HEK293 (cell line): ENCODE results near the gene SHMT2.

Source experiments
- CTCF ChIA-PET: fragments of 350-600 bp; formaldehyde crosslinking; extraction: SDS; loops from one replicate; lab custom pipeline; 2021; ENCODE audit warnings: antibody characterized with exemption; lab: Yijun Ruan, JAX
- POLR2A ChIA-PET: fragments of 300-600 bp; formaldehyde crosslinking; extraction: SDS; loops from one replicate; lab custom pipeline; 2020; ENCODE audit warnings: antibody characterized with exemption, inconsistent platforms; lab: Yijun Ruan, JAX
- H3K27ac ChIP-seq: fragments of 200-500 bp; sonication (Bioruptor generic); 2 replicates; pipeline ENCODE4 v1.5.1; 2014; ENCODE audit warnings: low read depth, low read length, control low read depth, inconsistent platforms; ENCODE audit errors: extremely low read depth
- H3K36me3 ChIP-seq, 2 experiments: fragments of 200-500 bp in 1 of 2; sonication (Bioruptor generic) in 1 of 2; 1 replicate in 1 of 2; 2 replicates in 1 of 2; pipeline ENCODE4 v1.5.1; 2014 to 2017; ENCODE audit warnings: inconsistent platforms in 2 of 2, low read length in 2 of 2; ENCODE audit not compliant: control insufficient read depth in 2 of 2, insufficient read depth in 1 of 2
- H3K4me1 ChIP-seq: fragments of 200-500 bp; sonication (Bioruptor generic); 2 replicates; pipeline ENCODE4 v1.5.1; 2014; ENCODE audit warnings: mild to moderate bottlenecking, low read length, inconsistent platforms; ENCODE audit not compliant: control insufficient read depth, insufficient read depth
- H3K4me3 ChIP-seq: 2 replicates; pipeline ENCODE4 v1.5.1; 2011; ENCODE audit warnings: low read depth, mild to moderate bottlenecking, control low read depth, low read length, moderate library complexity
- H3K9me3 ChIP-seq: fragments of 200-500 bp; sonication (Bioruptor generic); 2 replicates; pipeline ENCODE4 v1.5.1; 2014; ENCODE audit warnings: low read depth, low read length, inconsistent platforms; ENCODE audit not compliant: control insufficient read depth, insufficient read depth
- EGR2 ChIP-seq: fragments of 450-650 bp; formaldehyde crosslinking; IDR thresholded peaks from 2 replicates; pipeline ENCODE4 v1.5.1; 2016; ENCODE audit warnings: low read depth, missing biosample characterization, missing genetic modification characterization
- GLIS1 ChIP-seq: fragments of 450-650 bp; formaldehyde crosslinking; IDR thresholded peaks from 2 replicates; pipeline ENCODE4 v1.5.1; 2016; ENCODE audit warnings: missing biosample characterization, missing genetic modification characterization
- GLIS2 ChIP-seq: fragments of 450-650 bp; formaldehyde crosslinking; IDR thresholded peaks from 2 replicates; pipeline ENCODE4 v1.5.1; 2016; ENCODE audit warnings: missing biosample characterization, missing genetic modification characterization
- KLF17 ChIP-seq: fragments of 450-650 bp; formaldehyde crosslinking; IDR thresholded peaks from 2 replicates; pipeline ENCODE4 v1.5.1; 2016; ENCODE audit warnings: missing biosample characterization, missing genetic modification characterization
- PATZ1 ChIP-seq: fragments of 450-650 bp; formaldehyde crosslinking; IDR thresholded peaks from 2 replicates; pipeline ENCODE4 v1.5.1; 2016; ENCODE audit warnings: missing biosample characterization, missing genetic modification characterization
- SP7 ChIP-seq: fragments of 450-650 bp; formaldehyde crosslinking; IDR thresholded peaks from 2 replicates; pipeline ENCODE4 v1.5.1; 2016; ENCODE audit warnings: missing biosample characterization, missing genetic modification characterization
- ZBTB17 ChIP-seq: fragments of 450-650 bp; formaldehyde crosslinking; IDR thresholded peaks from 2 replicates; pipeline ENCODE4 v1.5.1; 2016; ENCODE audit warnings: missing biosample characterization, missing genetic modification characterization
- ZFHX2 ChIP-seq: fragments of 450-650 bp; formaldehyde crosslinking; conservative IDR thresholded peaks from 2 replicates; pipeline ENCODE4 v1.5.1; 2016; ENCODE audit warnings: missing biosample characterization, missing genetic modification characterization
- ZFP69B ChIP-seq: fragments of 450-650 bp; formaldehyde crosslinking; IDR thresholded peaks from 2 replicates; pipeline ENCODE4 v1.5.1; 2016; ENCODE audit warnings: missing biosample characterization, missing genetic modification characterization
- ZIC2 ChIP-seq: fragments of 450-650 bp; formaldehyde crosslinking; IDR thresholded peaks from 2 replicates; pipeline ENCODE4 v1.5.1; 2016; ENCODE audit warnings: missing biosample characterization, missing genetic modification characterization
- ZNF16 ChIP-seq: fragments of 450-650 bp; formaldehyde crosslinking; IDR thresholded peaks from 2 replicates; pipeline ENCODE4 v1.5.1; 2016; ENCODE audit warnings: low read depth, missing biosample characterization, missing genetic modification characterization
- ZNF202 ChIP-seq: fragments of 450-650 bp; formaldehyde crosslinking; IDR thresholded peaks from 2 replicates; pipeline ENCODE4 v1.5.1; 2016; ENCODE audit warnings: missing biosample characterization, missing genetic modification characterization, borderline replicate concordance
- ZNF302 ChIP-seq: fragments of 450-650 bp; formaldehyde crosslinking; IDR thresholded peaks from 2 replicates; pipeline ENCODE4 v1.5.1; 2016; ENCODE audit warnings: missing biosample characterization, missing genetic modification characterization, low read depth
- ZNF341 ChIP-seq: fragments of 450-650 bp; formaldehyde crosslinking; IDR thresholded peaks from 2 replicates; pipeline ENCODE4; 2016; ENCODE audit warnings: low read depth, missing biosample characterization, missing genetic modification characterization
- ZNF366 ChIP-seq: fragments of 450-650 bp; formaldehyde crosslinking; conservative IDR thresholded peaks from 2 replicates; pipeline ENCODE4 v1.5.1; 2016; ENCODE audit warnings: missing biosample characterization, missing genetic modification characterization
- ZNF398 ChIP-seq: fragments of 450-650 bp; formaldehyde crosslinking; IDR thresholded peaks from 2 replicates; pipeline ENCODE4 v1.5.1; 2017; ENCODE audit warnings: missing biosample characterization, missing genetic modification characterization
- ZNF549 ChIP-seq: fragments of 450-650 bp; IDR thresholded peaks from 2 replicates; pipeline ENCODE4 v1.5.1; 2018; ENCODE audit warnings: missing biosample characterization, missing genetic modification characterization, mild to moderate bottlenecking, inconsistent platforms, moderate library complexity
- ZNF561 ChIP-seq: fragments of 450-650 bp; IDR thresholded peaks from 2 replicates; pipeline ENCODE4 v1.5.1; 2018; ENCODE audit warnings: missing biosample characterization, missing genetic modification characterization, borderline replicate concordance
- ZNF623 ChIP-seq: fragments of 450-650 bp; formaldehyde crosslinking; IDR thresholded peaks from 2 replicates; pipeline ENCODE4 v1.5.1; 2016; ENCODE audit warnings: missing biosample characterization, missing genetic modification characterization
- ZNF660 ChIP-seq: fragments of 450-650 bp; IDR thresholded peaks from 2 replicates; pipeline ENCODE4 v1.5.1; 2018; ENCODE audit warnings: missing biosample characterization, mild to moderate bottlenecking, missing genetic modification characterization
- ZNF747 ChIP-seq: fragments of 450-650 bp; formaldehyde crosslinking; IDR thresholded peaks from 2 replicates; pipeline ENCODE4 v1.5.1; 2016; ENCODE audit warnings: missing biosample characterization, missing genetic modification characterization
- ZNF76 ChIP-seq: fragments of 450-650 bp; formaldehyde crosslinking; IDR thresholded peaks from 2 replicates; pipeline ENCODE4; 2016; ENCODE audit warnings: low read depth, missing biosample characterization, missing genetic modification characterization, borderline replicate concordance
- ZNF785 ChIP-seq: fragments of 450-650 bp; formaldehyde crosslinking; IDR thresholded peaks from 2 replicates; pipeline ENCODE4 v1.5.1; 2016; ENCODE audit warnings: missing biosample characterization, missing genetic modification characterization

SHMT2 gene

DNA sequence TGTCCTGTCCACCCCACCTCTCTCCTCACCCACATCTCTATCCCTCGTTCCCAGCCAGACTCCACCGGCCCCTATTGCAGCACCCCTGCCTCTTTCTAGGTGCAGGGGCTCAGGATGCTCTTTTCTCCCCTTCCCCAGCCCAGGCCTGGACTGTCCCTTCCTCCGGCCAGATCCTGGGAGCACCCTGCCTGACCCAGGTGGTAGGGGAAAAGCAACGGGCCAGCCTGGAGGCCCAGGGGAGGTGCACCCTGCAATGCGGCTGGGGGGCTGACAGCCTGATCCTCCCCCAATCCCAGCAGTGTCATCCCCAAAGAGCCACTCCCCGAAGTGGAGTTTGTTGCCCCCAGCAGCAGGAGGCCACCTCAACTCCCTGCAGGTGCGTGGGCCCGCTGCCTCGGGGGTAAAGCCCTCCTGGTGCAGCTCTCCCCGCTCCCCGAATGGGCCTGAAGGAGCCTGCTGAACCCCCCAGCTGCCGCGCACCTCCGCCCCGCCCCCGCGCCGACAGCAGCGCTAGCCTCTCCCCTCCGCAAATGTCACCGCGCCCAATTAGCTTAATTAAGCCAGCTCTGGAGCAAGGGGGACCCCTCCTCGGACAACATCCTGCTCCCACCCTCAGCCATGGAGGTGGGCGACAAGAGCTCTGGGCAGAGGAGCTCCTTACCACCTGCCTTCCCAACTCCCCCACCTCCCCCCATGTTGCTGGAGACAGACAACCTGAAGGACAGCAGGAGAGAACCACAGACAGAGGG, 8.2 kb upstream of the SHMT2 start:
- CTCF ChIA-PET: interaction anchor here (2.0 to 13.7 kb wide), 2 partner anchors 8 to 19 kb away, joined by 7 to 192 read pairs; a partner anchor contains a TSS
- POLR2A ChIA-PET: interaction anchor here (0.8 to 1.2 kb wide), 2 partner anchors 8 to 12 kb away, joined by 3 to 5 read pairs; partner anchors contain the start of gene SHMT2

More for the DNA sequence above, 8.2 kb upstream of the SHMT2 start:
- H3K4me3 ChIP-seq: no peak overlapping the region
- H3K9me3 ChIP-seq: no peaks in the 10 kb centered on the region
- no peaks in the 10 kb centered on the region for H3K36me3 ChIP-seq
- no peak overlapping the region for H3K27ac ChIP-seq
- peaks cover under 1% of the 10 kb centered on the region; the same call in 1 of the 2 replicates for H3K4me1 ChIP-seq
- TF ChIP-seq ZNF561: no peak
- 0 out of 2 replicates have a peak, but pooled peaks have one; percentile 2 for TF ChIP-seq KLF17 (tag by site-specific recombination)
- peak; percentile 40; the same call in 1 of the 2 replicates for TF ChIP-seq ZFHX2 (tag by site-specific recombination)
- peak; percentile 73 for TF ChIP-seq ZIC2 (tag by site-specific recombination)
- TF ChIP-seq ZNF747: no peak
- TF ChIP-seq ZBTB17 (tag by site-specific recombination): peak; percentile 6; the same call in 1 of the 2 replicates
- 0 out of 2 replicates have a peak, but pooled peaks have one; percentile 33 for TF ChIP-seq ZNF341 (tag by site-specific recombination)
- no peak for TF ChIP-seq ZNF785 (tag by site-specific recombination)
- TF ChIP-seq ZNF623 (tag by site-specific recombination): no peak
- TF ChIP-seq ZNF76 (tag by site-specific recombination): no peak
- 0 out of 2 replicates have a peak, but pooled peaks have one; percentile 11 for TF ChIP-seq ZNF398 (tag by site-specific recombination)
- TF ChIP-seq ZNF302: no peak
- TF ChIP-seq GLIS2 (tag by site-specific recombination): peak; percentile 72
- TF ChIP-seq GLIS1 (tag by site-specific recombination): peak; percentile 73
- TF ChIP-seq ZNF16: no peak
- no peak for TF ChIP-seq ZFP69B (tag by site-specific recombination)
- TF ChIP-seq ZNF202 (tag by site-specific recombination): no peak
- TF ChIP-seq SP7: no peak
- TF ChIP-seq ZNF366 (tag by site-specific recombination): peak; percentile 19; the same call in 1 of the 2 replicates
- 0 out of 2 replicates have a peak, but pooled peaks have one; percentile 5 for TF ChIP-seq EGR2 (tag by site-specific recombination)
- TF ChIP-seq ZNF660 (tag by site-specific recombination): no peak
- 0 out of 2 replicates have a peak, but pooled peaks have one; percentile 30 for TF ChIP-seq PATZ1 (tag by site-specific recombination)
- no peak for TF ChIP-seq ZNF549
